Suppressor macrophage treated with lipopolysaccharide for 4 hours (primary cell): ENCODE data around the gene PKHD1.

ENCODE experiments used
- DNase-seq: peaks from one replicate; pipeline ENCODE4 v3.0.0-alpha.2; 2020

PKHD1 gene

GRCh38 chr6:51844336-51844735, 243.1 kb downstream of the PKHD1 start:
- DNase-seq: no peak

GRCh38 chr6:51843456-51844056, 243.9 kb downstream of the PKHD1 start:
- DNase-seq: no peak

- DNase-seq: no peak
Measured at GRCh38 chr6:51842804-51843378, 244.5 kb downstream of the PKHD1 start.

- DNase-seq: no peak
Measured at GRCh38 chr6:51842061-51842803, 245.2 kb downstream of the PKHD1 start.

GRCh38 chr6:51841626-51842025, 245.8 kb downstream of the PKHD1 start:
- no peak for DNase-seq

- no peak for DNase-seq
Measured at GRCh38 chr6:51839726-51840374, 247.6 kb downstream of the PKHD1 start.

GRCh38 chr6:51830666-51831065, 256.7 kb downstream of the PKHD1 start:
- no peak for DNase-seq

- no peak for DNase-seq
Measured at GRCh38 chr6:51827580-51827979, 259.8 kb downstream of the PKHD1 start.

- DNase-seq: no peak
Measured at GRCh38 chr6:51824940-51825339, 262.5 kb downstream of the PKHD1 start.

GRCh38 chr6:51820555-51820954, 266.9 kb downstream of the PKHD1 start:
- DNase-seq: no peak

- DNase-seq: no peak
Measured at GRCh38 chr6:51818520-51819022, 268.8 kb downstream of the PKHD1 start.

GRCh38 chr6:51817832-51818231, 269.6 kb downstream of the PKHD1 start:
- no peak for DNase-seq

- DNase-seq: no peak
Measured at GRCh38 chr6:51814418-51814817, 273.0 kb downstream of the PKHD1 start.

- DNase-seq: no peak
Measured at GRCh38 chr6:51813904-51814303, 273.5 kb downstream of the PKHD1 start.

- no peak for DNase-seq
Measured at GRCh38 chr6:51812231-51812630, 275.2 kb downstream of the PKHD1 start.

GRCh38 chr6:51805517-51805916, 281.9 kb downstream of the PKHD1 start:
- no peak for DNase-seq

- no peak for DNase-seq
Measured at GRCh38 chr6:51800603-51801002, 286.8 kb downstream of the PKHD1 start.

GRCh38 chr6:51793393-51793792, 294.0 kb downstream of the PKHD1 start:
- DNase-seq: no peak

GRCh38 chr6:51792273-51793030, 295.0 kb downstream of the PKHD1 start:
- DNase-seq: no peak

GRCh38 chr6:51790946-51791345, 296.5 kb downstream of the PKHD1 start:
- DNase-seq: no peak

- DNase-seq: no peak
Measured at GRCh38 chr6:51788121-51788520, 299.3 kb downstream of the PKHD1 start.

GRCh38 chr6:51778666-51779065, 308.7 kb downstream of the PKHD1 start:
- DNase-seq: no peak

GRCh38 chr6:51777618-51778017, 309.8 kb downstream of the PKHD1 start:
- no peak for DNase-seq
